IPS-15b (cell line): ENCODE results near the gene BATF.

Experiments used
- H3K27me3 ChIP-seq: one replicate; pipeline ENCODE4 v1.6.1; 2013; ENCODE audit warnings: low read length; ENCODE audit not compliant: control insufficient read depth, insufficient read depth
- H3K36me3 ChIP-seq: one replicate; pipeline ENCODE4 v1.6.1; 2013; ENCODE audit warnings: low read length; ENCODE audit not compliant: control insufficient read depth, insufficient read depth
- H3K4me1 ChIP-seq: one replicate; pipeline ENCODE4 v1.6.1; 2013; ENCODE audit warnings: mild to moderate bottlenecking, low read length; ENCODE audit not compliant: control insufficient read depth, insufficient read depth
- H3K4me3 ChIP-seq: one replicate; pipeline ENCODE4 v1.5.1; 2013; ENCODE audit warnings: low read depth, low read length
- H3K9ac ChIP-seq: one replicate; pipeline ENCODE4 v1.6.1; 2013; ENCODE audit warnings: low read depth, mild to moderate bottlenecking, low read length
- H3K9me3 ChIP-seq: one replicate; pipeline ENCODE4 v1.6.1; 2013; ENCODE audit warnings: mild to moderate bottlenecking, low read length; ENCODE audit not compliant: control insufficient read depth, insufficient read depth

The BATF gene

DNA sequence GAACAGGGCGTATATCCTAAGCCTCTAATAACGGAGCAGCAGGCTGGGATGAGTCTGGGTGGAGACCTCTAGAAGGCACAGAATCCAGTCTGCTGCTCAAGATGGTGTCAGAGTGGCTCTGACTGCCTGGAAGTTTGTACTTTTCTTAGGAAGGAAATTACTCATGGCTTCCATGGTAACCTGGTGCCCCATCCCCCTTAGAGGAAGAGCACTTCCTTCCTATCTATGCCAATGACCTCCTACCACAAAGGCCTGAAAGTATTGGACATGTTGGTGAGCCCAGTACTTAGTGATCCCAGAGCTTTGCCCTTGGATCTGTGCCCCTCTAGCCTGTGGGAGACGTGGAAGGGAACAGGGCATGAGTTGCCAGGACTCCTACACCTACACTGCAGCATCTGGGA lies 1.5 kb downstream of the BATF start:
- no peaks in the 10 kb centered on the region for H3K9me3 ChIP-seq
- no peaks in the 10 kb centered on the region for H3K36me3 ChIP-seq
- no peak overlapping the region for H3K9ac ChIP-seq
- no peaks in the 10 kb centered on the region for H3K27me3 ChIP-seq
- no peaks in the 10 kb centered on the region for H3K4me1 ChIP-seq
- H3K4me3 ChIP-seq: no peak overlapping the region

DNA sequence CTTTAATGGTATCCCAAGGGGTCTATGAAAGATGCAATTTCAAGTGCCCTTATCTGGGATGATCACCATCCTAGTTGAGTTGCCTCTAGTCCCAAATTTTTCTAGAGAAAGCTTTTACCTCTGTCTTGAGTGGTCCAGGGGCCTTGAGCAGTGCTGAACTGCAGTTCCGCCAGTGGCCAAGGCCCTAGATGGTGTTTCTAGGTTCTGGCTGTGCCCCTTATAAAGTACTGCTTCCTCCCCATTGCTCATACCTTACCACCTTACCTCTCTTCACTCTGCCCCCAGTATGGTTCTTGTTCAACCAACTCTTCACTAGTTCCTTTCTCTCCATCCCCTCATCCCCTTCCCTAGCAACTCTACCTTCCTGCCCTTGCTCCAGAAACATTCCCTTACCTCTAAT lies 3.7 kb downstream of the BATF start:
- no peaks in the 10 kb centered on the region for H3K36me3 ChIP-seq

DNA sequence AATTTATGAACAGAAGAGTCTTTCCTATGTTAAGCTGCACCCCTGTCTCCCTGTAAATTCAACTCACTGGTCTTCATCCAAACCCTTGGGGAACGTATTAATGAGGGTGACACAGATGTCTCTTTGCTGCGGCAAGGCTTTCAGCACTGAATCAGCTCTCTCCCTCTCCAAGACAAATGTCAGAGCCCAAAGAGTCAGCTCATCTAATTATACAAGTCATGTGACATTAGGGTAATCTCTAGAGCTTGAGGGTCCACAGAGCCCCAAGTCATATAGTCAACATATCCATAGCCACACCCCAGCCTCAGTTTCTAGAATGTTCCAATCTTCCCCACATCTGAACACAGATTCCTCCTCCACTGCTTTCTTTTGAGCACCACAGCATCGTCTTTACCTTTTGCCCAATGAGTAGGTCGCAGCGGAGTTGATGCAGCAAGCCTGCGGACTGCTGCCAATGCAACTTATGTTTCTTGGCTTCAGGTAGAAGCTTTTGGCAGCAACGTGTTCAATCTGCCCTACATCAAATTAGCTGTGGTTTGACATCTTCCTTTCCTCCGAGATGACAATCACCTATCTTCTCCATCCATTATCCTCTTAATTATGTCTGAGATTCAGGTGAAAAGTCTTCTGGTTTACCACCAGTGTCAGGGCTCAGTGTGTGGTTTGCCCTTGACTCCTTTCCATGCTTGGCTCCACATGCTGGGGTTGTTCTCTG lies 5.3 kb downstream of the BATF start:
- Histone ChIP-seq H3K4me3 (no peak overlapping the region), H3K36me3 (no peaks in the 10 kb centered on the region), H3K9ac (no peak overlapping the region), H3K4me1 (no peaks in the 10 kb centered on the region), H3K27me3 (no peaks in the 10 kb centered on the region), H3K9me3 (no peaks in the 10 kb centered on the region)

More for the DNA sequence above, 3.7 kb downstream of the BATF start:
- no peak overlapping the region for H3K9ac ChIP-seq
- no peaks in the 10 kb centered on the region for H3K9me3 ChIP-seq
- no peak overlapping the region for H3K4me3 ChIP-seq
- H3K4me1 ChIP-seq: no peaks in the 10 kb centered on the region
- no peaks in the 10 kb centered on the region for H3K27me3 ChIP-seq

DNA sequence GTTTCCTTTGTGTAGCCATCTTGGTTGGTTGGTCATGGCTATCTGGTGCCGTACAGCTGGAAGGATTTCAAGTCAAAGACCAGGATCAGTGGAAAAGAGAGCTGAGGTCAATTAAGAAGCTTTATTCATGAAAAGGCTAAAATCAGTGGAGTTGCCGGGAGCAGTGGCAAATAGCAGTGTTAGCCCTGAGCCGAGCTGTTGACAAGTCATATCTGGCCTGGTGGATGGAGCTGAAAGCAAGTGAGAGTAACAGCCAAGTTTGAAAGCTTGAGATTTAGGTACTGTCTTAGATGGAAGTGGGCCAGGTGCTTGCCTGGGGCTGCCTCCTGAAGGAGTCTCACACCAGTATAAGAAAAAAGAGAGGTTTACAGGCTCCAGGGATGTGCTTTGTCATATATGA lies 9.0 kb downstream of the BATF start:
- H3K9me3 ChIP-seq: no peaks in the 10 kb centered on the region
- H3K27me3 ChIP-seq: no peaks in the 10 kb centered on the region
- H3K9ac ChIP-seq: no peak overlapping the region
- no peaks in the 10 kb centered on the region for H3K36me3 ChIP-seq
- no peak overlapping the region for H3K4me3 ChIP-seq
- H3K4me1 ChIP-seq: no peaks in the 10 kb centered on the region

DNA sequence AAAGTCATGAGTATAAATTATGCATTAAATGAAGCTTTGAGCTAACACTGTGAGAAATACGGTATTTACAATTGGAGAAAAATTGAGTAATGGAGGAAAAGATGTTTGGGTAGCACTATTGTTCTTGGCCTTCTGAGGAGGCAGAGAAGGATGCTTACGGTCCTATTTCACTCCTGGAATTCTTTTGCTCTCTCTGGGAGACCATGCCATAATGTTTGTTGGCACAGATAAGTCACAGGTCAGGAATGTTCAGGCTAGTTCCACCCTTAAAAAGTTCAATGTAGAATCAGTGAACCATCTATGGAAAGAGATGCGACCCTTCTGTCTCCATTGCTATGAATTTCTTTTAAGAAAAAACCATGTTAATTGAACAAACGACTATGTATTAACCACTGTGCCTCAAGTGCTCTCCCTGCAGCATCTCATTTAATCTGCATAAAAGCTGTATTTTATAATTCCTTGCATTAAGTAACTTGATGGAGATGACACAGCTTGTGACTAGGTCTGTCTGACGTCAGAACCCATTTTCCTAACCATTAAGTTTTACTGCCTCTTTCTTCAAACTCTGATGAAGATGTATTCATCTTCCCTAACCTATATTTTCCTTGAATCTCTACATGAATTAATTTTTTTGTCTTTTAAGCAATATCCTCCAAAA lies 9.5 kb downstream of the BATF start:
- H3K9me3 ChIP-seq: no peaks in the 10 kb centered on the region
- H3K36me3 ChIP-seq: no peaks in the 10 kb centered on the region
- H3K27me3 ChIP-seq: no peaks in the 10 kb centered on the region
- H3K9ac ChIP-seq: no peak overlapping the region
- H3K4me1 ChIP-seq: no peaks in the 10 kb centered on the region
- H3K4me3 ChIP-seq: no peak overlapping the region

DNA sequence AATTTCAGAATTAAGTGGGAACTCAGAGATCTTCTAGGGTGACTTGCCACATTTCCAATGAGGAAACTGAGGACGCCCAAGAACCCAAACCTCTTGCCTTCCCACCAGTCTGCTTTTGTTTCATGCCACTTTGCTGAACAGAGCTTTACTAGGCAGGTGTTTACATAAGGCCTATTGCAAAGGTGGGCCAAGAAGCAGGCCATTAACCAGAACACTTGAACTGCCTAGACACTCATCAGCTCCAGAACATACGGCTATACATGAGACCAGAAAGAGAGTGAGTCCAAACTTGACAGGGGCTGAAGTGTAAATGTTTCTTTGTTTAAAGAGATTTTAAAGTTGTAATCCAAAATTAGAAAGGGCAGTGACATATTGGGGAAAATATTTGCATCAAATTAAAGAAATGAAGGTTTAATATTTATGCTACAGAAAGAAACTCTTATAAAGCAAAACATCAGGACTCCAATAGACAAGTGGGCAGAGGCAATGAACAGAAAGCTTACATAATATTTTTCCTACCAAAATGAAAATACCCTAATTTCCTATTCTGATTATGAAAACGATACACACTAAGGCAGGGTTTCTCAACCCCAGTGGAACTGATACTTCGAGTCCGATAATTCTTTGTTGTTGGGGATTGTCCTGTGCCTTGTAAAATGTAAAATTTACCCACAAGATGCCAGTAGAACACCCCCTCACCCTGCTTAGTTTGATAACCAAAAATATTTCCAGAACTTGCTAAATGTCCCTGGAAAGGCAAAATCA lies 11.7 kb downstream of the BATF start:
- no peaks in the 10 kb centered on the region for H3K27me3 ChIP-seq
- no peak overlapping the region for H3K9ac ChIP-seq
- no peak overlapping the region for H3K4me3 ChIP-seq
- no peaks in the 10 kb centered on the region for H3K36me3 ChIP-seq
- H3K9me3 ChIP-seq: no peaks in the 10 kb centered on the region
- no peaks in the 10 kb centered on the region for H3K4me1 ChIP-seq

DNA sequence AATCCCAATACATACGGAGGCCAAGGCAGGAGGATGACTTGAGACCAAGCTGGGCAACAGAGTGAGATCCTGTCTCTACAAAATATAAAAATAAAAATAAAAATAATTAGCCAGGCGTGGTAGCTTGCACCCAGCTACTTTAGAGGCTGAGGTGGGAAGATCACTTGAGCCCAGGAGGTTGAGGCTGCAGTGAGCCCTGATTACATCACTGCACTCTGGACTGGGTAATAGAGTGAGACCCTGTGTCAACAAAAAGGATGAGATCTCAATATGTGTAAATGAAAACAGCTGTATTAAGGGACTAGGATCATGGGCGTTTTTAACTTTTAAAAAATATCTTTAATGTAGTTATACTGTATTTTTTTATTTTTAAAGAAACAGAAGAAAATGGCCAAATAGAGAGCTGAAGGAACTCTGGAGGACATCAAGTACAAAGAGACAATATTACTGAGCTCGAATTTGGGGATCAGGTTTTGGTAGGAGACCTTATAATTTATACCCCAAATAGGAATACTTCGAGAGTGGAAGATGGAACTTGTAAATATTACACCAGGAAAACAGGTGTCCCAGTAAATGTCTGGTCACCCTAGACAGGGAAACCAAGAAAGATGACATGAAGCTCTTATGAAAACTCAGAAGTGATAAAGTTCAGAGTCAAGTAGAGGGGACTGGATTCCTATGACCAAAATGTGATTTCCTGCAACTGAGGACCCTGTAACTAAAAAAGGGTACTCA lies 13.1 kb downstream of the BATF start:
- Histone ChIP-seq H3K4me3 (no peak overlapping the region), H3K9me3 (no peaks in the 10 kb centered on the region), H3K9ac (no peak overlapping the region), H3K27me3 (no peaks in the 10 kb centered on the region), H3K36me3 (no peaks in the 10 kb centered on the region), H3K4me1 (peaks cover 3% of the 10 kb centered on the region)

DNA sequence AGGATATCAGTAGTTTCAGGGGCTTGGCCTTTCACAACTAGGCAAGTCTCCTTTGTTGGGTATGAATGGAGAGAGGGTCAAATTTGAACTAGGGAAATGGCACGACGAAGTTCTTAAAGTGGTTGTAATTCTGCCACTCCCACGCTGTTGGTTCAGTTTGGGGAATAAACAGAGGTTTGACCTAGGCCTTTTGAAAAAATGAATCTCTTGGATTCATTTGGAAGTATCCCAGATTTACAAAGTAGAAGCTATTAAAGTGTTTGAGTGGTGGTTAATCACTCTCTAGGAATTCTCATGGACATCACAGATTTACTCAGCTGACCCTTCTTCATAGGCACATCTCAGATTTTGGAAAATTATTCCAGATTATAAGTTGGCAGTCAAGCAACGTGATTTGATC lies 14.8 kb downstream of the BATF start:
- H3K9me3 ChIP-seq: no peaks in the 10 kb centered on the region
- no peaks in the 10 kb centered on the region for H3K36me3 ChIP-seq
- H3K4me1 ChIP-seq: peaks cover 3% of the 10 kb centered on the region
- no peaks in the 10 kb centered on the region for H3K27me3 ChIP-seq
- H3K4me3 ChIP-seq: no peak overlapping the region
- no peak overlapping the region for H3K9ac ChIP-seq

DNA sequence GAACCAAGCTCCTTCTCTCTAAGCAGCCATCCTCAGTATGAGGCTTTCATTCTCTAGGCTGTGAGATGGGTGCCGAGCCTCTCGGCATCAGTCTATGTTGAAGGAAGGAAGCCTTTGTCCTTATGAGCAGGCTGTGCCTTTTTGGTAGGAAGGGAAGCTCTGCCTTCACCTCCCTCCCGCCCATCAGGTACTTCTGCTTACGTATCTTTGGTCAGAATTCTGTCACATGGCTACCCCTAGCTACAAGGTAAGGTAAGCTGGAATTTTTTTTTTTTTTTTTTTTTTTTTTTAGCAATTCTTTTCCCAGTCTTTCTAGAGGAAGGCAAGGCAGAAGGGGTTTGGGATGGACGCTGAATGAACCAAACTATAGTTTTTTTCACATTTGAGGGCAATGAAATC lies 16.9 kb downstream of the BATF start:
- Histone ChIP-seq H3K4me3 (no peak overlapping the region), H3K9me3 (no peaks in the 10 kb centered on the region), H3K9ac (no peak overlapping the region), H3K27me3 (no peaks in the 10 kb centered on the region), H3K36me3 (no peaks in the 10 kb centered on the region), H3K4me1 (peaks cover 3% of the 10 kb centered on the region)

DNA sequence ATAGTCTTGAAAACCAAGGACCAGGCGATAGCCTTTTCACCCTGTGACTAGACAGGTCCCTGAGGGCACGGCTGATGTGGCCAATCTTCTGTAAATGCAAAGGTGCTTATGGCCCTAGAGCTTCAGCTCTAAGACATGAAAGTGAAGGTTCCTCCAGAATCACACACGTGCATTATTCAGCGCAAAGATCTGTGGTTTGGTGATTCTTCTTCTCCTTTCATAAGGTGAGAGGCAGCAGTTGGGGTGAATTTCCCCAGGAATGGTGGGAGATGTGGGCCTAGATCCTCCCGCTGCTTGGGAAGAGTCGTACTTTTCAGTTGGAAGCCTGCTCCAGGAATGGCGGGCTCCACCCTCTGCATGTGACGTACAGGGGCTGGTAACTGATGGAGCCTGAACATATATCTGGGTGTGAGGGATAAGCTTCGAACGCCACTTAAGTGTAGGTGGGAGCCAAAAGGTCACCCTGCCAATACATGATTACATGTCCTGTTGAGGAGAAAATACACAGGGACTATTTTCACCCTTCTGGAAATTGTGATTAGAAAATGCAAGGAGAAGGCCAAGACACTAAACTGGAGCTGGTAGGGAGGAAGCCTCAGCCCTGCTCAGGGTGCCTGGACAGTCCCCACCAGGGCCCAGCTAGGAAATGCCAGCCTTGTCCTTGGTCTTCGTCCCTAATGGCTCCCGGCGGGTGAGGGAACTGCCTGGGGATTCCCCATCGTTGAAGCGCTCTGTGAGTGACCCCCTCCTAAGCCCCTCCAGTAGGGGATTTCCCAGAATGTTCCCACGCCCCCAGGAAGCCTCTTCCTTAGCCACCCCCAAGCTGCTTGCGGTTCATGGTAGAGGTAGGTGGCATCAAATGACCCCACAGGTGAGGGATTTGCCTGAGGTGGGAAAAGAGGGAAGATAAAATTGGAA lies 17.6 kb downstream of the BATF start:
- H3K27me3 ChIP-seq: no peaks in the 10 kb centered on the region
- H3K36me3 ChIP-seq: no peaks in the 10 kb centered on the region
- no peak overlapping the region for H3K4me3 ChIP-seq
- H3K9me3 ChIP-seq: no peaks in the 10 kb centered on the region
- no peak overlapping the region for H3K9ac ChIP-seq
- peaks cover 3% of the 10 kb centered on the region for H3K4me1 ChIP-seq

DNA sequence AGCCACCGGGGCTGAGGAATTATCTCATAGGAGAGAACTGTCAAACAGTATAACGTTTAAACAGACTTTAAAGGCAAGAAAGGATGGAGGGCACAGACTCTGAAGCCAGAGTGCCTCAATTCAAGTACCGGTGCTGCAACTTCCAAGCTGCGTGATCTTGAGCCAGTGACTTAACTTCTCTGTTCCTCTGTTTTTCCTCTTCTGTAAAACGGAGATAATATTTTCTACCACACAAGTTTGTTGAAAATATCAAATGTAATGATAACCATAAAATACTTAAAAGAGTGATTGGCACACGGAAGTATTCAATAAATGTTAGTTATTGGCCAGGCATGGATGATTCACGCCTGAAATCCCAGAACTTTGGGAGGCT lies 18.2 kb downstream of the BATF start:
- H3K4me3 ChIP-seq: no peak overlapping the region
- H3K9ac ChIP-seq: no peak overlapping the region
- peaks cover 3% of the 10 kb centered on the region for H3K4me1 ChIP-seq
- no peaks in the 10 kb centered on the region for H3K9me3 ChIP-seq
- H3K27me3 ChIP-seq: no peaks in the 10 kb centered on the region
- no peaks in the 10 kb centered on the region for H3K36me3 ChIP-seq
